ENCODE data around the gene RAB17.

Gene RAB17, protein sequence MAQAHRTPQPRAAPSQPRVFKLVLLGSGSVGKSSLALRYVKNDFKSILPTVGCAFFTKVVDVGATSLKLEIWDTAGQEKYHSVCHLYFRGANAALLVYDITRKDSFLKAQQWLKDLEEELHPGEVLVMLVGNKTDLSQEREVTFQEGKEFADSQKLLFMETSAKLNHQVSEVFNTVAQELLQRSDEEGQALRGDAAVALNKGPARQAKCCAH

DNA sequence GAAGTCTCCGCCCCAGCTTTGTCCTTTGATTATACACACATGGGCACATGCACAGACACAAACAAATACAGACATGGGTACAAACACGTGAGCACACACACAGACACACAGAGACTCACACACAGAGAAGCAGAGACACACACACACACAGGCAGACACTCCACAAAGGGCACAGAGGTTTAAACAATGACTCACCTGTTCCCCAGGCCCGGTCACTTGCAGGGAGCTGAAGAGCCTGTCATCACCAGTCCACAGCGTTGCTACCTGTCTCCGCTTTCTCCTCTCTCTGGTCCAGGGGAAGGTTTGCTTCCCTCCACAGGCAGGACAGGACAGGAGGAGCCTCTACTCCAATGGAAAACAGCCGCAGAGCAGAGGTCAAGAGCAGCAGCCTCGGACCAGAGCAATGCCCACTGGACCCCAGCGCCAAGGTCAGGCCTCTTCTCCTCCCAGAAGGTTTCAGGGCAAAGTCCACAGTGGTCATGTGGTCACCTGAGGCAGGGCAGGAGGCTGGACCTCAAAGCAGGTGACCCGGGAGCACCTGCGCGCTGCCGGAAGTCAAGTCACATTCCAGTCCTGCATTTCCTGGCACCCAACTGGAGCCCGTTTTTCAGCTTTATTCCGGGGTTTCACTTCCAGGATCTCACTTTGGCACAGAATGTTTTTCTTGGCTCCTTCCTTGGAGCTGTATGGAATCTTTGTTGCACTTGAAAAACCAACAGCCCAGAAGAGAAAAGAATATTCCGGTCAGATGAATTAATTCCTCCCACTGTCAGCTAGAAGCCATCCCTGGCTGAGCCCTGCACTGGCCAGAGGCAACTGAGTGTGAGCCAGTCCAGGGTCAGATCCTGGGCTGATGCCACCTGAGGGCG is at the start of gene RAB17:
RAB17 (minus strand) TSS at position 463 of the 869 bp plus-strand sequence. CDS start 4,580 bp downstream, outside the sequence.
- no peak for DNase-seq

DNA sequence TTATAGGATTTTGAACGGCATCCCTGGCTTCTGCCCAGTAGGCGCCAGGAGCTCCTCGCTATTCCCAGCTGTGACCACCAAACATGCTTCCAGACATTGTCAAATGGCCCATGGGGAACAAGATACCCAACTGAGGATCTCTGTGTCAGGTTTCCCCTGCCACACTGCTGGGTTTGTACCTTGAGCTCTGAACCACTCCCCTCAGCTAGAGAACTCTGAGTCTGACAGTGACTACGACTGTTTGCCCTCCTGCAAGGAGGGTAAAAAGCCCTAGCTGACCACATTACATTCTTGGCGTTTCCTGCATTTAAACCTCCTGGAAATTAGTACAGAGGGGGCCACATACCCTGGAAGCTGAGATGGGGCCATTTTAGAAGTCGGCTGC is 49.3 kb upstream of the RAB17 start:
- no peak for DNase-seq

DNA sequence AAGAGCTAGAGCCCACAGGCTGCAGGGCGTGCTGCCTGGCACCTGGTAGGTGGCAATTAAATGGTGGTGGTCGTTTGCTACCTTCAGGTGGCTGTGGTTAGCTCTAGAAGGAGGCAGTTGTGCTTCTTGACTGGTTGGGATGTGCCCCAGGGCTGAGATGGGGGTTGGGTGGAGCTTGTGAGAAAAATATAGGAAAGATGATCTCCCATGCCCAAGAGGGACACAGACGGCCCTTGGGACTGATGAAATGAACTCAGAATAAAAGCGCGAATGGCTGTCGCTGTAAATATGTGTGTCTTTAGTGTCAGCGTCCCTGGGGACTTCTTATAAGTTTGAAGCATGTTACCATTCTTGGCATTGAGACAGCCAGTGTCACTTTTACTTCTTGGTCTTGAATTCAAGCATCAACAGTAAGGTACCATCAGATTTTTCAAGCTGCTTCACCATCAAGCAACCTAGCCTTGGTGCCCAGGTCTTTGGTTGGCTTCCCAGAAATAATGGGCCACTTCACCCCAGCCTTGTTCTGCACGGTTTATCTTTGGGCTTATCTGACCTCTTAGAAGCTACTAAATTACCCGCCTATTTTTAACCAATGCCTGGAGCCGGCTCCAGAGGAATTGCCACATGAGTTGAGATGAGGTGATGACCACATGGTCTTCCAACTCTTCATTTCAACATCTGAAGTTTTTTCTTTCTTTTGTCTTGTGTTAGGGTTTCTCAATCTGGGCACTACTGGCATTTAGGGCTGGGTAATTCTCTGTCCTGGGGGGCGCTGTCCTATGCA is 48.7 kb upstream of the RAB17 start:
- no peak for DNase-seq

DNA sequence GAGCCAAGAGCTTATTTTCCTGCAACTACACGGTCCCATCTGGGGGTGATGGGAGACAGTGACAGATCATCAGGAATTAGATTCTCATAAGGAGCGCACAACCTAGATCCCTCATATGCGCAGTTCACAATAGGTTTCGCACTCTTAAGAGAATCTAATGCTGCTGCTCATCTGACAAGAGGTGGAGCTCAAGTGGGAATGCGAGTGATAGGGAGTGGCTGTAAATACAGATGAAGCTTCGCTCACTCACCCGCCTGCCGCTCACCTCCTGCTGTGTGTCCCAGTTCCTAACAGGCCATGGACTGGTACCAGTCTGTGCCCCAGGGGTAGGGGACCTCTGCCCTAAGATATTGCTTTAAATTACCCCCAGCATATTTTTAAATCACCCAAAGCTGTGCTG is 47.6 kb upstream of the RAB17 start:
- DNase-seq: no peak

DNA sequence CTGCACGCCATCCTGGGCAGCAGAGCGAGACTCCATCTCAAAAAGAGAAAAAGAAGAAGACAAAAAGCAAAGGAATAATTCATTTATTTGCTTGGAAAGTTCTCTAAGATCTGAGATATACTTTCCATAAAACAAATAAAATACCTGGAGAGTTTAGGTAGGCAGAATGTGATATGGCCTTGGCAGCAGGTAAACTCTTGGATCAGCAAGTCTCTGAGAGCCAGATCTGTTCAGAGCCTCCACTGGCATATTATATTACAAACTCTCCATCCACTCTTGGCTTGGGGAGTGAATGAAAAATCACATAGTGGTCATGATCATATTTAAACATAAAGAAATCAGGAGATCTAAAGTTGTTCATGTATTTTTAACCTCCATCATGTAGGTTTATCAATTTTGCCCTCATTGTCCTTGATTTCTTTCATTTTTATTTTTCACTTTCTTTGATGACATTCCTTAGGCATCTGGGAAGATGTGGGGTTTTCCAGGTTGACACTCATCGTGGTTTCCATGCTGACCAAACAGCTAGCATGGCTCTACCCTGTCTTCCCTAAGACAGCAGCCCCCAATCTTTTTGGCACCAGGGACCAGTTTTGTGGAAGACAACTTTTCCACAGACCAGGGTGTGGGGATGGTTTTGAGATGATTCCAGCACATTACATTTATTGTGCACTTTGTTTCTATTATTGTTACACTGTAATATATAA is 47.0 kb upstream of the RAB17 start:
- DNase-seq: no peak

DNA sequence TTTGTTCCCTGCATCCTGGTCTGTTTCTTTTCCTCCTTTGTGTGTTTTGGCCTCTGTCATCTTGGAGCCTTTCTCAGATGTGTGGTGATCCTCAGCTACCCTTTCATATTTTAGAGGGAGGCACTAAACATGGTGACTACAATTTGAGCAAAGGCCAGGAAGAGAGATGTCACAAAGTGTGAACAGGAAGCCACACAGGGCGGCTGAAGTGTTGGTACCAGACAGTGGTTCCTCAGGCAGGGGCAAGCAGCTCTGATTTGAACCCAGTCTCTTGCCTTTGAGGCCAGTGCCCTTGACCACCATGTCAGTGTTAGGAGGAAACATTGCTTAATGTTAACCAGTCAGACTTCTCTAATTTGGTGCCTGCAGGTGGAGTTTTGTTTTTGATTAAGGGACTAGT is 46.0 kb upstream of the RAB17 start:
- DNase-seq: no peak

DNA sequence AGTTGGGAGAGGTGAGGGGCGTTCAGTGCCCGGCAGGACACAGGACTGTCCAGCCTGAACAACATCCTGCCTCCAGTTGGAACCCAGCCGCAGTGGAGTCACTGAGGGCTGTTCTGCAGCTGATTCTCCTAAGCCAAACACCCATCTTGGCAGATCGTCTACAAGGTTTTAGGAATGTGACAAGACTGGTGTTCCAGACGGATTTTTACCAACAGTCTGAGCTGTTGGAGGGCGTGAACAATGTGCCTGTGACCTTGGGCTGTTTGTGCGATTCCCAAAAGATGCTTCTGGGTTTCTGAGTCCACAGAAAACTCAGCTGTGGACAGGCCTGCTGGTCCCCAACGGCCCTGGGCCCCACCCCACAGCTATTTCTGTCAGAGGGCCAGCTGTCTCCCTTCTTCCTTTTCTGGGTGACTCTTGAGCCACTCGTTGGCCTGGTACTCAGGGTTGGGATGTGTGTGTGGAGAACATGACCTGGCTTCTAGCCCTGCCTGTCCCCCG is 42.6 kb upstream of the RAB17 start:
- DNase-seq: no peak

DNA sequence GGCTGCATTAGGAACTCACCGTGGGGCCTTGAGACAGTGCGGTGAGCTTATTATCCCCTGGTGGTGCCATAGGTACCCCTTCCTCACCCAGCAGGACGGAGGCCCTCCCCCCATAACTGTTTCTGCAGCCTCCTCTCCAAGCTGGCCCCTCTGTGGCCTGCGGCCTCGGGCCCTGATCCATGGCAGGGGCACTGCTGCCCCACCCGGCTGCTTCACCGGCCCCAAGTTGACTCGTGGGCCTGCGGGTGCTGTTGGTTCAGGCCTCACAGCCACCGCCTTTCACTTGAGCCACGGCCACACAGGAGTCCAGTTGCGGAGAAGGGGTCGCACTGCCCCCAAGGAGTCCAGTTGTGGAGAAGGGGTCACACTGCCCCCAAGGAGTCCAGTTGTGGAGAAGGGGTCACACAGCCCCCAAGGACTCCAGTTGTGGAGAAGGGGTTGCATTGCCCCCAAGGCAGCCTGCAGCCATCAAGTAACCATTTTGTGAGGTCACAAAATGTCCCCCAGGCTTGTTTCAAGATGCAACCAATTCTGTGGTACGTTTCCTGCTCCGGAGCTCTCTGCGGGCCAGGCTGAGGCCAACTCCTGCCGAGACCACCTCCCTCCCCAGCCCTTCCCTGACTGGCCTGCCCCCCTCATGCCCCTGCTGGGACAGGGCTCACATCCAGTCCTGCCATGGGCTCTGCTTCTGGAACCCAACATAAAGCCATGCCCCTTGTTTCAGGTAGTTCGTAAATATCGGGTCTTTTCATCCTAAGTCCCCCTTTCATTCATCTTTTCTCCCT is 41.5 kb upstream of the RAB17 start:
- DNase-seq: no peak

DNA sequence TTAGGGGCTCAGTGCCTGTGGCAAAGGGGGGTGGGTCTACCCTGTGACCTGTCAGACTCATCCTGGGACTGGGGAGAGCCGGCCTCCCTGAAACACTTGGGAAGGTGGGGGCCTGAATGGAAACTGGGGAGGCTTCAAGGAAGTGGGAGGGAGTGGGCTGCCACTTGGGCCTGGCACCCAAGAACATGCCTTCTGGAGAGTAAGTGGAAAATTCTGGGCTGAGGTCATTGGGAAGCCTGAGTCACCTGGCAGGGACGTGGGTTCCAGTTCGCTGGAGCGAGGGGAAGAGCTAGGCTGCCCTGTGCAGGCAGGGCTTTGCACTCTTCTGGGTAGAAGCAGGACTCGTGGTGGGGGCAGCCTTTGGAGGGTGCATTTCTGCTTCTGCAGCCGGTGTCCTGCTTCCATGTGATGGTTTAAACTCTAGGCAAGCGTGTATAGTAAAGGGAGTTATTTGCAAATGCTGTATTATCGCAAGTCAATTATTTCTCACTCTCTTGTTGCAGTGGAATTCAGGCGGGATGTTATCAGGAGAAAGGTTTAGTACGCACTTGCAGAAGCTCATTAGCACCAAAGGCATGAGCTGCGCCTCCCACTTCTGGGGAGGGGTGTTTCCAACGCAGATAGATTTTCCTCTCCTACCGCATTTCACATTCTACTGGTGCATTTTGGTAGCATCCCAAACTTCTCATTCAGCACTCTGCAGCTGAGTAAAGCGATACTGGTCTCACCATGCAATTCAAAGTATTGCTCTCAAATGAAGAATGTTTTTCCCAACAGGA is 40.7 kb upstream of the RAB17 start:
- DNase-seq: no peak

DNA sequence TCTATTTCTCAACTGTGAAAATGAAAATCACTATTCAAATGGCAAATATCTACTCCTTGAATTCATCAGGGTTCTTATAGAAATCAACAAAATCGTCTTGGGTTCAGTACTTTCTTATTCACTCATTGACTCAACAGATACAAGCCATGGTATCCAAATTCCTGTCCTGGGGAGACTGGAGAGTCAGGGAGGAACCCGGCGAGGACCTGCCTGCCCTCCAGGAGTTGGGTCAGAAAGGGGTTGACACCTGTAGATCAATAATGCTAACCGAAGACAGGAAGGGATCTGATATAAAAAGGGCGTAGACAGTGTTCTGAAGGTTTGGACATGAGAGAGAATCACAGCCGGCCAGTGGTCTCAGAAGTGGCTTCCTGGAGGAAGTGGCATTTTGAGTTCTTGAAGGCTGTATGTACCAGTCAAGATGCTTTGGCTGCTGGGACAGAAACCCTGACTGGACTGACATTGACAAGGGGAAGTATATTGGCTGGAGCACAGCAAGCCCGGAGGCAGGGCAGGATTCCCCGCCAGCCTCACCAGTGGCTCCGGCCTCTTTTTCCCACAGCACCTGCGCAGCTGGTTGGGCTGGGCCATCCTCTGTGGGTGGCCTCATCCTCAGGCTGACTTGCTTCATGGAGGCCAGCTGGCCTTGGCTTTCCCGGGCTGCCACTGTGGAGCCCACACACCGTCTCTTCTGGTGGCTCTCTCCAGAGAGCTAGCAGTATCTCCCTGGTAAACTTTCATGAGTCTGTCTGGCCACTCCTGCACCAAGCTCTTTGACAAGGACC is 39.9 kb upstream of the RAB17 start:
- no peak for DNase-seq

DNA sequence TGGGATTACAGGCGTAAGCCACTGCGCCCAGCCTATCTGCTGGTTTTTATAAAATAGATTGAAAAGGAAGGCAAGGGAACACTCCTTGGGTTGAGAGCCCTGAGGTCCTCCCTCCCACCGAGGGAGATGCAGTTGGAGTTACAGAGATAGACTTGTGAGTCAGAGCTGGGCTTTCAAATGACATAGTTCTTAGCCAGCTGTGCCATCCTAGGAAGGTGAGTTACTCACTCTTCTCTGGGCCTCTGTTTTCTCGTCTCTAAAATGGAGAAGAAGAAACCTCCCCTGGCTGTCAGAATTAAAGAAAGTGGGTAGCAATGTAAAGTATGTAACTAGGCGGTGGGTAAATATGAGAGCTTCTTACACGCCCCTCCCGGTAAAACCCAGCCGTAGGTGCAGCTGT is 39.2 kb upstream of the RAB17 start:
- DNase-seq: no peak

DNA sequence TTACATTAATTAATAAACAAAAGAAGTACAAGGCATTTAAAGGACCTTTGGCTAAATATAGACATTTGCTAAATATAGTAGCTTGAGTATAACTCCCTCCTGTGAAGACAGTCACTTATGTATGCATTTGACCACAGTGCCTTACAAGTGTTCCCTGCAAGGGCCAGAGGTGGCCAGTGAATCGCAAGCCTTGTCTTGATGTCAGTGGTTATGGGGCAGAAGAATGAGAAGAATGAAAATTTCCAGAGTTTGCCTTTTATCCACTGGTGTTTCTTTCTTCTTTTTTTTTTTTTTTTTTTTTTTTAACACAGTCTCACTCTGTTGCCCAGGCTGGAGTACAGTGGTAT is 38.6 kb upstream of the RAB17 start:
- DNase-seq: no peak

DNA sequence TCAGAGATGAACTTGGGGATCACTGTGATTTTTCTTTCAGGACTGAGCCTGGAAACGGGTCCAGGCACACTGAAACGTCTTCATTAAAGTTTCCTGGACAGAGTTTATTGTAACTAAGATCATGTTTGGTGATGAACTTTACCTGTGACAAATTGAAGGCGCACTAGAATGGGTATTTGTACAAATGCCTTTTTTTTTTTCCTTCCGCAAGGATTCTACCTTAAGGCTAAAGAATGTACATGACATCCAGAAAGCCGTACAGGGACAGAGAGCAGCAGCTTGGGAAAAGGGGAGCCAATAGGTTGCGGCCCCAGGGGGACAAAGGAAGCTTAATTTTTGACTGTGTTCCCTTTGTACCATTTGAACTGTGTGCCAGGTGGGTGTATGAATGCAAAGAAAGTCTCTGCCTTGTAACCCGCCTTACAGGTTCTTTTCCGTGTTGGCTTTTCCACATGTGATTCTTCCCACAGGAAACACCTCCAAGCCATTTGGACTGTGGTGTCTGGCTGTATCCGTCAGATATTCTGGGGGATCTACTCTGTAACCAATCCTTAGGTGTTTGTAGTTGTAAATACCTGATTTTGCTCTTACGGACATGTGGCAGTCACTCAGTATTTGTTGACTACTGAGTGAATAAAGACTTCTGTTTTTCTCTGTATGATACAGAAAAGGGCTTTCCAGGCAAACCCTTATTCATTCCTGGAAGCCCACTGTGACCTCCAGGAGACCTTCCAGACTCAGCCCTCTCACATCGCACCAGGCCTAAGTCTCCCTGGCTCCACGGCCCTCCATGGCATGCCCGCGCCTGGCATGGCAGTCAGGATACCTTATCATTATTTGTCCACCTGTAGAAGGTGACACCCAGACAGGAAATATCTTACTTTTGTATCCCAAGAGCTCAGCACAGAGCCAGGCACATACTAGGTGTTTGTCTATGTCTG is 38.0 kb upstream of the RAB17 start:
- no peak for DNase-seq

DNA sequence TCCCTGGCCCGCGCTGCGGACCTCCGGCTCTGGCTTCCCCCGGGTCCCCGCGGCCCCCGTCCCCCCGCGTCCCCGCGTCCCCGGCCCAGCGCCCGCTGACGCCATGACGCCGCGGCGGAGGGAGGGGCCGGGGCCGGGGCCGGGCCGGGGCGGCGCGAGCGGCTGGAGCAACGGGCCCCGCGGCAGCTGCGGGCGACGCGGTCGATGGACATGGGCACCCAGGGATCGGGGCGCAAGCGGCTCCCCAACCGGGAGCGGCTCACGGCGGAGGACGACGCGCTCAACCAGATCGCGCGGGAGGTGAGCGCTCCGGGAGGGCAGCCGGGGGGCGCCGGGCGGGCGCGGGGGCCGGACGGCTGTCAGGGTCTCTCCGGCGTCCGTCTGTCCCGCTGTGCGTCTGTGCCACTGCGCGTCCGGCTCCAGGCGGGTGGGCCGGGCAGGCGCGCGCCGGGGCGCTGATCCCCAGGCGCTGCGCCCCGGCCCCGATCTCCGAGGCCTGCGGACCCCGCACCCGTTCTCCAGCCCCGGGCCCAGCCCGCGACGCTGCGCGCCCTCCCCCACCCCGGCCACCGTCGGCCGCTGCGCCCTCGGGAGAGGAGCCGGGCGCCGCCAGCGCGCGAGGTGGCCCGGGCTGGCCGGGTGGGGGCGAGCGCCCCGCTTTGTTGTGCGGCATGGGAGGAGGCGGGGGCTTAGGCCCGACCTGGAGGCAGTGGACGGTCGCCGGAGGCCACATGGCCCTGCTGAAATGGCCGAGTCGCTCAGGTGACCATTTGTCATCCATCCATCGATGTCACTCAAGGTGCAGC is 37.1 kb upstream of the RAB17 start, which contains the start of gene LRRFIP1:
LRRFIP1 (plus strand) TSS at position 147 of the 806 bp plus-strand sequence; CDS start at position 205, 58 bp downstream.
- DNase-seq: peak; percentile 20

DNA sequence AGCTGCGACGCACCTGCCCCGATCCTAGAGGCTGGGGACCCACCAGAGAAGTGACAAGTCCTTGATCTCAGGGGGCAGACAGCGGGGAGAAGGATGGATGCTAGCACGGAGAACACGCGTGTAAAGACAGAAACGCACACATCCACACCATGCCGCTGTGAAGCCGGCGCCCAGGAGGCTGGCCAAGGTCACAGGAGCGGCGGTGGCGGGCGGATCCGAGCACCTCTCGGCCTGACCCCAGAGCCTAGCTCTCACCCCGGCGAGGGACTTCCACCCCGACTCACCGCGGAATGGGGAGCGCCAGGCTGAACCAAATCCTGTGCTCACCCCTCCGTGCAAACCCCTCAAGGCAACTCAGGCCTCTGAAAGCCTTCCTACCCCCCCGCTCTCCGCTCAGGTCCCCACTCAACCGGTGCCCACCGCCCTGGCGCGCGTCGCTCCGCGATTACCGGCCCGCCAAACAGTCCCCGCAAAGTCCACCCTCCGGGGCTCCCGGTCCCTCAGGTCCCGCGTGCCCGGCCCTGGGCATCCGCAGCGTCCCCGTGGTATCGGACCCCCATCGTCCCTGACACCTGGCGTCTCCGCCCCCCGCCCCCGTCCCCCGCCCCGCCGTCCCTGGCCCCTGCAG is 36.4 kb upstream of the RAB17 start:
- DNase-seq: no peak

DNA sequence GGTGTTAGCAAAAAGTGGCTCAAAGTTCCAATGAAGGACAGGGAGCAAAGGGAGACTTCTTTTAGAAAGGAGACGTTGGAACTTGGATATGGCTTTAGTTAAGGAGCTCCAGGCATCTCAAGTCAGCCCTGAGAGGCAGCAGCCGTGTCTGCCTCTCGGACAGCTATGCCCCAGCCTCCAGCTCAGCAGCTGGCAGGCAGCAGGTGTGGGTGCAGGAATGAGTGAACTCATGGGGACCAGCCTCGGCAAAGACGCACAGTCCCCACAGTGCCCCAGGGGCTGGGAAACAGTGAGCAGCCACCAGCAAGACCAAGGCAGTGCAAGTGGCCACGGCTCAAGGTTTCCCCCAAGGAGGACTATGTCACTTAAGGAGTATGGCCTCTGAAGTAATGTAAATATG is 35.2 kb upstream of the RAB17 start:
- no peak for DNase-seq

DNA sequence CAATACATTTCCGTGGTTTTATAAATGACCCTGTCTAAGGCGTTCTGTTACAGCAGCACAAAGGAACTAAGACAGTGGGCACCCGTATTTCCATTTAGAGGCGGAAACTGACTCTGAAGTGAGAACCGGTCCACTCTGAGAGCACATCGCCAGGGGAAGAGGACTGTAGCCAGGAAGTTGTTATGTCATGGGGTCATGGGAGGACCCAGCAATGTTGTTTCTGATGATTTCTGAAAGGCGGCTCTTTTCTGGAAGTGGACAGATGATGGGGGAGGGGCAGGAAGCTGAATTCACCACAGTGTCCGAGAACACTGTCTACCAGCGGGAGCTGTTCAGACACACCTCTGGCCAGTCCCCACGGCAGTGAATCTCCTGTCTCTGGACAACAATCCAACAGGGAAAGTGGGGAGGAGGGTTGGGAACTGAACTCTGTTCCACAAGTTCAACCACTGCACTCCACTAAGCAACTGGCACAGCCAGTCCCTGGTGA is 34.7 kb upstream of the RAB17 start:
- no peak for DNase-seq

DNA sequence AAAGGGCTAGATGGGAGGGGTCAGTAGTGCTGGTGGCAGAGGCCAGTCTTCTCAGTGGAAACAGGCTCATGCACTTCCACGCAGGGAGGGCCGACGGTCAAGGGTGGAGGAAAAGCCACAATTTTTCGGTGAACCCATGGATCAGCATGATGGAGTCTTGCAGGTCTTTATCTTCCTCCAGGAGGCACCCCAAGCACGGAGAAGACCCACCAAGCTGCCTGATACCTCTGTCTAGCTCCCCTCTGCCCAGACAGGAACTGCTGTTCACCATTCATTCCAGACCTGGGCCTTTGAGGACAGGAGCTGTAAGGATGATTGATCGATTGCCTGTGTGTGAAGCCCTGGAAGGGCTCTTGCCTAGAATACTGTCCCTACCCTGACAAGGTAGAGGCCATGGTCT is 34.0 kb upstream of the RAB17 start:
- no peak for DNase-seq
